ENCODE data around the gene IGSF3. TPM values are rescaled to one million over a fixed set of nuclear protein-coding genes. Genes with fewer than 3 reads are reported as not detected.
"Not testable (repeated sequence)": the region's sequence is repeated elsewhere in the genome, so short reads cannot be mapped to it uniquely, and the experiment has no call there.

IGSF3 gene
- total RNA-seq, 1 donor from 2014 or later = 84.4 TPM

DNA sequence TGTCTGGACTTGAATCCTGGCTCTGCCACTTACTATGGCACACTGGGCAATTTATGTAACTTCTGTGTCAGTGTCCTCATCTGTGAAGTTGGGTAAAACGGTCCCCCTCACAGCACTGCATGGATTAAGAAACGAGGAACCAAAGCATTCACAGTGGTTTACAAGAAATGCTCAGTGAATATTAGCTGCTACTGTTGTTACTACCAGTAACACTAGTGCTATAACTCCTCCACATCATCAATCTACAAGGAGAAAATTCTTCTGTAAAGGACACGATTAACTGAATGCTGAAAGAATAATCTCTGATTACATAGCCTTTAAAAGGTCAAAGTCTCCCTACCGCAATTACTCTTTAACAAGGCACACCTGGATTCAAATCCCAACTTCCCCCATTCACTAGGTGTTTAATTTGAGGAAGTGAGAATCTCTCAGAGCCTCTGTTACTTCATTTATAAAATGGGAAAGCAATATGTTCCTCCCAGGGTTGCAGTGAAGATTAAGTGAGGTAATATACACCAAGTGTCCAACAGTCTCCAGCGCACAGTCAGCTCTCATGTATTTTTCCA lies 70.7 kb downstream of the IGSF3 start:
- DNase-seq (ENCODE audit: low read depth) = not testable (repeated sequence)

DNA sequence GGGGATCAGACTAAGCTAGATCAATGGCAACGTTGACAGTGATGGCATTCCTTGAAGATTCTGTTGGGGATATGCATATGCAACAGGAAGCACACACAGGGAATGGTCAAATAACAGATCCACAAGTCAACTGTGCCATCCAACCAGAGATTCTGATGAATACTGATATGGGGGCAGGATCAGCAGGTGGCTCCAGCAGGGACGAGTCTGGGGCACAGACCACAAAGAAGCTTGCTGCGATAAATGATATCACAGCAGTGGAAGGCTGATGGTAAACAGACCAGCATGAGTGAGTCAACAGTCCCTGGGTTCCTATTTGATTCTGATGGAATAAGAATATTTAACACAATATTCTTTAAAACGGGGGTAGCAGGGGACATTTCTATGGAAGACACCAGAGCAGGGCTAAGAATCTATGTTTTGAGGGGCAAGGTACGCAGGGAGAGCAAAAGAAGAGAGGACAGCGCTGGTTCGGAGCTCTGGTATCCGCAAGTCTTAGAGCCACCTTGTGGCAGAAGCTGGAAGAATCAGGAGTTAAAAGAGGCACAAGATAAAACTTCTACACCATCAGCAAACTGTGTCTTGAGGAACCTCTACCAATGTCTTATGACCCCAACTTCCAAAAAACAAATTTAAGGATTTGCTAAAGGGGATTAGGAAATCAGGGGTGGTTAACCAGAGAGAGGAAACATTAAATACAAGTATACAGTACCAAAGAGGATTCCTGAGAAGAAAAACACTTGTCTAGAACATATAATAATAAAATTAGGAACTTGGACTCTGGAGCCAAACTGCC lies 71.4 kb downstream of the IGSF3 start:
- peak; percentile 29 for DNase-seq (ENCODE audit: low read depth)

DNA sequence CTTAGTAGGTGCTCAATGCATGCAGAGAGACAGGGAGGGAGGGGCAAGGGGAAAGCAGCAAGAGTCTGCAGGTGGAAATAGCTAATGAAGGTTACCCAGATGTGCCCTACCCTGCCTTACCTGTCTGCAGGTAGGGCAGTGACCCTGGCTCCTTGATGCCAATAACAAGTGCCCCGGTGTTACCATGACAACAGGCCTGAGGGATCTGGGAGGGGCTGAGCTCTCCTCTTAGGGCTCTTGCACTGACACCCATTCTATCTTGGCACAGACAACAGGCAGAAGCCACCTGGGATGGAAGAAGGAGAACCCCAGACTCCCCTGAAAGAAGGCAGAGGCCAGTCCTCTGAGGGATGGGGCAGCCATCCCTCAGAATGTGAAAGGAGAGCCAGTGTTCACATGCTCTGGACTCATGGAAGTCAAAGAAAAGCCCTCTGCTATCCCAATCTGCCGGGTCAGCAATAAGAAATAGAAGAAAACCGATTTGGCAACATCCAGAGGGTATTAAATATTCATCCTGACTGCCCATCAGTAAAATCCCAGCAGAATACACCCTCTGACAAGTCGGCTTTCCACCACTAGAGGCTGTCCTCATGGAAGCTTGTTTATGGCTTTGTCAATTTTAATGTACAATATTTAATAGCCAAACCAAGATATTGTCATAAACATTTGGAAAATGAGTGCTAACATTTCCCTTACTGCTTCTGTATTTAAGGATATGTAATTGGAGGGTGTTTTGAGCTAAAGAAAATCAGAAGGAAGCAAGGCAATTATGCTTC lies 72.3 kb downstream of the IGSF3 start:
- DNase-seq (ENCODE audit: low read depth) = not testable (repeated sequence)

DNA sequence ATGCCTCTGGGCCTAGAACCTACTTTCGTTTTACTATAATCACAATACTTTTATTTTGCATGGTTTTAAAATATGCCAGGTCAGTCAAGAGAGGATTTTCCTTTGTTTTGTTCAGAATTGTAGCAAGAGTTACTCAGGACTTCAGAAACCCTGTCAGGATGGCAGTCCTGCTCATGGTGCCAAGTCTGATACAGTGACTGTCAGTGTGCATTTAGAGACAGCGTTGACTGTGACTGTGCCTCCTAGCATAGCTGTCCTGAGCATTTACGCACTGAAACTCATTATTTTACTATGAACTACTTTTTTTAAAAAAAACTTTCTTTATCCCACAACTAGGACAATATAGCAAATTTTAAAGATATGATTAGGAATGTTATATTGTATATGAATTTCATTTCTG lies 73.6 kb downstream of the IGSF3 start:
- not testable (repeated sequence) for DNase-seq (ENCODE audit: low read depth)

DNA sequence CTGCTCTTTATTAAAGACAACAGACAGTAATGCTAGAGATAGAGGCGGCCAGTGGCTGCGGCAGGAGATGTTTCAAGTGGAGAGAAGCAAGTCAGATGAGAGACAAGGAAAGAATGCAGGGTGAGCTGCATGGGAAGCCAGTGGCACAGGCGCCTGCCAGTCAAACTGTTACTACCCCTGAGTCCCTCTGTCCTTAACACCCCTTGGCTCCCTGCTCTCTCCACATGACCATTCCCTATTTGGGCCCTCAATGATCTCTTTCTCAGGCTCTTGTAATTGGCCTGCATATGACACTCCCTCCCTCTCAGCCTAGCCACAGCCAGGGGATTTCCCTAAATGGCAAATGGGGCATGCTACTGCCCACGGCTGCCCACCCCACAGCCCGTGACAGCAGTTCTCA lies 74.1 kb downstream of the IGSF3 start:
- not testable (repeated sequence) for DNase-seq (ENCODE audit: low read depth)

DNA sequence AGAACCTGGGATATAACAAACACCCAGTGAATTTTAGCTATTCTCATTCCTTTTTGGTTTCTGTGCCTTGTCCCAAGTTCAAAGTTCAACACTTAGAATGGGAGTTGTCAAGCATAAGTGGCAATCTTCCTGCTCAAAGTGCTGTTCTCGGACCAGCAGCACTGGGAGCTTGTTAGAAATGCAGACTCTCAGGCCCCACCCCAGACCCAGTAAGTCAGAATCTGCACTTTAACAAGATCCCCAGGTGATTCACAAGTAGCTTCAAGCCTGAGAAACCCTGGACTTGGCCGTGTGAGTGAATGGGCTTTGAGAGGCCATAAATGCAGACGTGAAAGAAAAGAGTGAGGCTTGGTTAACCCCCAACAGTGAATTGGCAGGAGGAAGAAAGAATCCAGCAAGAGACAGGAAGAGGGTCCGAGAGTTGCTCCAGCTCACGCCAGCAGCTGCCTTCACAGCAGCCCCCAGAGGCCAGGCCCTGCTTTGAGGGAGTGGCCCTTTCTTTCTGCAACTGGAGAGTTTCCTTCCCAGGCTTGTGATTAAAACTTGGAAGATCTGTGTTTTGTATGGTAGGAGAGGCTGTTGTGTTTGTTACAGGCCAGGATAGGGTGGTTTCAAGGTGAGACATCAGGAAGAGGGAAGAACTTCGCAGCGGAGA lies 75.5 kb downstream of the IGSF3 start:
- DNase-seq (ENCODE audit: low read depth) = not testable (repeated sequence)

DNA sequence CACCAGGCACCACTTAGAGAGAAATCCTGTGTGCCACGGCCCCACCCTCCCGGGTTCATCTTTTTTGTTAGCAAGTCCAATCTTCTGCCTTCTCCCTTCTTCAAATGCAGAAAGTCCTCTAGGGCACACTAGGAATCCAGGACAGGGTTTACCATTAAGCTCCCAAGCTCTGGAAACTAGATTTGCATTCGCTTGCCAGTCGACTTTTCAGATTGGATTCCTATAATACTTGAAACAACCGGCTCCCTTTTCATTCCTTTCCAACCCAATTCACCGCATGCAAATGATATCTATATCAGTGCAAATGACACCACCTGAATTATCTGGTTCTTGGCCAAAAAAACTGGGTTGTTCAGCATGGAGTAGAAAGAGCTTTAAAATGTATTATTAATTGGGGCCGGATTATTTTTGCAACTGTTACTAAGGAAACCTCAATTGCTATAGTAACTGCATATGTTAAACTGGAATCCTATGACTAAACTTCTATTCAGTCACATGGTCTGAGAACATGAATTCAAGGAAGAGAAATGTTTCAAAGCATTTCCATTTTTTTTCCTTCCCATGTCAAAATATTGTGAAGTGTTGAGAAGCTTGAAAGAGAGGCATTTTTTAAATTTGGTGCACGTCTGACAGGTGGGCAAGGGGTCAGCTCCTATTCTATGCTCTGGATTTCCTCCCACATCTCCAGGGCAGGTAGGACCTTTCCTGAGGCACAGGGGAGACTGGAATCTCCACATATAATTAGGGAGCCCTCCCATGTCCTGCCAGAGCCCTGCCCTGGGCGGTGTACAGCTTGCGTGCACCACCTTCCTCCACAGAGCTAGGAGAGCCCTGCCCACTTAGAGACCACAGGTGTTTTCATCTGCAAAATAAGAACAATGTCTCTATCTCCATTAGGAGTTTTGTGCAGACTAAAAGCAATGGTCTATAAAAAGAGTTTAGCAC lies 76.3 kb downstream of the IGSF3 start:
- DNase-seq (ENCODE audit: low read depth) = peak; percentile 53

DNA sequence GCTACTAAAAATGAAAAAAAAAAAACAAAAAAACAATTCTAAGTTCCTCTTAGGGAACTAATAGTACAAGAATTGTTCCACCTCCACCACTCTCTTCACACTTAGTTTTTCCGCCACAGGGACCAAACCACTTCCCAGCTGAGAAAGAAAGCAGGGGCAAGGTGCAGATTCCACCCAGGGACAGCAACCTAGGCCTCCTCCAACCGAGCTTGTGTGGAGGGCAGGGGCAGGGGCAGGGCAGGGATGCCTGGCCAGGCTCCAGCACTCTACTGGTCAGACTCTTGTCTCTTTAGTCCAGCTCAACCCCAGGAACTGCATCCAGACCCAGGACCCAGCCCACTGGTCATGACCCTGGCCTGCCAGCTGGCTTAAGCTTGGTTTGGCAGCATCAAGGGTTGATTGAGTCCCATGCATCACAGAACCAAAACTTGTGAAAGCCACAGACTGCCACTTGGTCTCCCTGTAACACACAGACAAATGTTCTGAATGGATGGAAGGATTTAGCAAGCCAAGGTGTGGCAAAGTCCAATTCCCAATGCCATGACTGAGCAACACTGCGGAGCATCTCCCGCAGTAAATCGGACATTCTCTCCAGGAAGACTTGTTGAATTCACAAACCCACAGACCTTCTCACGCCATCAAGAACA lies 77.1 kb downstream of the IGSF3 start:
- DNase-seq (ENCODE audit: low read depth) = not testable (repeated sequence)

DNA sequence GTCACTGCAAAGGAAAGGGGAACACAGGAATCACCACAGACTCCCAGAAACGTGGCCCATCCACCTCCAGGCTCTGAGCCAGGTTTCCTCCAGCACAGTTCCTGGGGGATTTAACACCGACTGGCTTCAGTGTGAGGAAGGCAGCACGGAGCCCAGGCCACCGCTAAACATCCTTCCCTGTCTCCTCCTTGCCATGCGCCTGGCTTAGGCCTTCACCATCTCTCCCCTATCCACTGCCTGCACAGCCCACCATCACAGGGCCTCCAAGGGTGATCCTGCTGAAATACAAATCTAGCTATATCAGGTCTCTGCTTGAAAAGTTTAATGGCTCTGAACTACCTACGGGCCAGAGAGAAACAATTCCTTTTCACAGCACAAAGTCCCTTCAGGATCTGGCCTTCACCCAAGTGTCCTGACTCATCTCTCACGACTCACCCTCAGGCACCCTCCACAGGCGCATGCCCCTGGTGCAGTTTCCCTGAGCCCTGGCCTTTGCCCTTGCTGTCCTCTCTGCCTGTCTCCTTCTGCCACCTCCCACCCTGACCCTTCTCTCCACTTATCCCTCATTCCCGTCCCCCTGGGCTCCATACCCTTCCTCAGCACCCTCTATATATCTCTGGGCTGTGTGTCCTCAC lies 78.3 kb downstream of the IGSF3 start:
- peak; percentile 73 for DNase-seq (ENCODE audit: low read depth)

DNA sequence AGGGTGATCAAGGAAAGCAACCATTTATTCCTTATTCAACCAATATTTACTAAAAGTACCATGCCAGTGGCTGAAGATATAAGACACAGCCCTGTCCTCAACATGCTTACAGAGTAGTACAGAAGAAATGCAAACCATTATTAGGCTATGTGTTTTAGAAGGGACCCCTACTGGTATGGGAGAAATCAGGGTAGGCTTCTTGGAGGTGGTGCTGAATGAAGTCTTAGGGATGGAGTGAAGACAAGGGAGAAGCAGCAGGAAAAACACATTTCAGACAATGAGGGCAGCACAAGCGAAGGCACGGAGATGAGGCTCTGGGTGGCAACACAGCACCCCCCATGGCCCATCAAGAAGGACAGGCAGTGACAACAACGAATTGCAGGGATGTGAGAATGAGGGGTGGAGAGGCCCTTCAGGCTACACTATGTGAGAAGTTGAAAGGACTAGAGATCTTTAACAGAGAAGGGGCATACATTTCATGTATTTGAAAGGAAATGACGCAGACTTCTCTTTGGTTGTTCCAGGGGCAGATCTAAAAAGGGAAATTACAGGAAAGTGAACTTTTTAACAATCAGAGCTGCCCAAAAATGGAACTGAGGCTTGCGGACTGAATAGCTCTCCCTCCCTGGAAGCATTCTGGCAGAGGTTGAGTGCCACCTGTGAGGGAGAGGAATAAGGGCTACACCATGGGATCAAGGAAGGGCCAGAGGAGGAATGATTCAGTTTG lies 79.9 kb downstream of the IGSF3 start:
- no peak for DNase-seq (ENCODE audit: low read depth)

DNA sequence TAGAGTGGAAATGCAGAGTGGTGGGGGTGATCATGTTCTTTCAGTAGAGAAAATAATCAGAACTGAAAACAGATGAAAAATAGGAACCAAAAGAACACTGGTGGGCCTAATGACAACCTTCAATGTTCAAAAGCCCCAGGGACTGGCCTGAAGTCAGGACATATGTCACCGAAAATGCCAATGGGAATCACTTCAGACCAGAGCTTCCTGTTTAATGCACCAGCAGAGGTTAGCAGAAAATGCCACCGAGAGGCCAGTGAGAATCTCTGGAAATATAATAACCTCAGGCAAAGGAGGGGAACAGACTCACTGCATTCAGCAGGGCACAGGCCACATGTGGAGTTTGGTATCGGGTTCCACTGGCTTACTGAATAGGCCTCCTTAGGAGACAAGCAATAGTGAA lies 80.8 kb downstream of the IGSF3 start:
- no peak for DNase-seq (ENCODE audit: low read depth)

DNA sequence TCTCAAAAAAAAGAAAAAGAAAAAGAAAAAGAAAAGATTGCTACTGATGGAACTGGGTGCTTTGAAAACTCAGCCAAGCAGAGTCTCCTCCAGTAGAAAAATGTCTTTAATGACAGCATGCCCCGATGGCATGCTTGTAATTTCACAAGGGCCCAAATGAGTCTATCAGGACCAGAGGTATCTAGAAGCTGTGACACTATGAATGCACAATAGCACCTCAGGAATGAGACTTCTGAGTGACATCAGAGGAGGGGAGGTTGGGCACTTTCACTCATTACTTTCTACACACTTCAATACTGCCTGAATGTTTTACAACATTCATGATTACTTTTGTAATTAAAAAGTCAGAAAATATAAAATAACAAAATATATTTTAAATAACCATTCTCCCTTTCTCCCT lies 81.6 kb downstream of the IGSF3 start:
- DNase-seq (ENCODE audit: low read depth) = no peak

DNA sequence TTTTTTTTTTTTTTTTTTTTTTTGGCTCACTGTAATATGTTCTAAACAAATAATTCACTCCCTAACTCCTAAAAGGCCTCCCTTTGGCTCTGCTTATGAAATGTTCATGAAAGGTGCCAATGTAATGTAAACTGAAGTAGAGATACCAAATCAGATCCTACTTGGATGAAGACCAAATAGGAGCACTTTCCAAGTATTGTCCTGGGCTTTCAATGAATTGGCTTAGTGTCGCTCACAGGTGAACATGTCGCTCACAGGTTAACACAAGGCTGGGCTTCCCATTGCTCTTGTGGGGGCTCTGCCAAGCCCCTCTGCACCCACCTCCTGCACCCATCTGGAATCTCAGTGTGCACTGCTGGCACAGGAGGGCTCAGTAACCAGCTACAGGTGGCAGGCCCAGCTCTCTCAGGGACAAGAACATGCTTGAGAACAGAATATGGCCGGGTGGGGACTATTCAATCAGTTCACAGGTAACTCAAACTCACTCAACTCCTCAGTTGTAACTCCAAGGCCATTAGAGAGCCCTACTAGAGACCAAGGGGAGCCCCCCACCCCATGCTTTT lies 86.1 kb downstream of the IGSF3 start:
- no peak for DNase-seq (ENCODE audit: low read depth)

DNA sequence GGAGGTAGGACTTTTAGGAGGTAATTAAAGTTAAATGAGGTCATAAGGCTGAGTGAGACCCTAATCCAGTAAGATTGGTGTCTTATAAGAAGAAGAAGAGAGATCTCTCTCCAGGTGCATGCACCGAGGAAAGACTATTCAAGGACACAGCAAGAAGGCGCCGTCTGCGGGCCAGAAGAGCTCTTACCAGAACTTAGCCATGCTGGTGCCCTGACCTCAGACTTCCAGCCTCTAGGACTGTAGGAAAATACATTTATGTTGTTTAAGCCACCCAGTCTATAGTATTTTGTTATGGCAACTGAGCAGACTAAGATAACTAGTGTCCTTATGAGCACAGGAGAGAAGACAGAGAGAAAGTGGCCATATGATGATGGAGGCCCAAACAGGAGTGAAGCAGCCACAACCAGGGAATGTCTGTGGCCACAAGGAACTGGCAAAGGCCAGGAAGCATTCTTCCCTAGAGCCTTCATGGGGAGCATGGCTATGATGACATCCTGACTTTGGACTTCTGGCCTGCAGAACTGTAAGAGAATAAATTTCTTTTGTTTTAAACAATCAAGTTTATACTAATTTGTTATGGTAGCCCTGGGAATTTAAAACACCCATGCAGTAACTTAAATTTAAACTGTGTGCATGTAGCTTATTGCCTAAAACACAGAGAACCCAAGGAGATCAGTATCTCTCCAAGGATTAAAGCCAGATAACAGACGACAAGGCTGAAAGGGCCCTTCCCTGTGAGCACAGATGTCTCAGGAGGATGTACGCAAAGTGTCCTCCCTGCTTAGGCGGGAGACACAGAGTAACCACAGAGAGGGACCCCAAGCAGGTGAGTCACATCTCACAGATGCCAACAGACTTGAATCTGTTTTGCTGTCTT lies 86.8 kb downstream of the IGSF3 start:
- DNase-seq (ENCODE audit: low read depth) = peak; percentile 43

DNA sequence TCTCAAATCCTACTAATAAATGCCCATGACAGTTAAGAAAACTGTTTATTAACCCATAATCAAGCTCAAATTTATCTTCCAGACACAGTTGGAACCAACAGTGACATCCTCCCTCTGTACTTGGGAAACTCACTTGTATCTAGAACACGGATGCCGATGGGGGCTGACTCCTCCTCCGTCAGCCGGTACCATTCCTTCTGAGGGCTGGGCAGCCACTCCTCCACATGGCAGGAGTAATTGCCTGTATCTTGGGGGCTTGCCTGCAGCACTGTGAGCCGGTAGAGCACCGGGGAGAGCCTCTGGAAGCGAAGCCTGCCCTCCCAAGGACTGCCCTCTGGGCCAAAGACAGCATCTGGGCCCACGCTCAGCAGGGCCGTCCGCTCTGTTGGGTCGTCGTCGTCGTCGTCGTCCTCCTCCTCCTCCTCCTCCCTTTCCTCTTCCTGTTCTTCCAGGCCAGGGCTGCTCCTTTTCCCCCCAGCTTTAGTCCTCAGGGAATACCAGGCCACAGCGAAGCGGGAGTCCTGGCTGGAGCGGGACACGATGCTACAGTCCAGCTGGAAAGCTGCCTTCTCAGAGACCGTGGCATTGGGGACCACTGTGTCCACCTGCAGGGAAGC lies 88.2 kb downstream of the IGSF3 start:
- no peak for DNase-seq (ENCODE audit: low read depth)

DNA sequence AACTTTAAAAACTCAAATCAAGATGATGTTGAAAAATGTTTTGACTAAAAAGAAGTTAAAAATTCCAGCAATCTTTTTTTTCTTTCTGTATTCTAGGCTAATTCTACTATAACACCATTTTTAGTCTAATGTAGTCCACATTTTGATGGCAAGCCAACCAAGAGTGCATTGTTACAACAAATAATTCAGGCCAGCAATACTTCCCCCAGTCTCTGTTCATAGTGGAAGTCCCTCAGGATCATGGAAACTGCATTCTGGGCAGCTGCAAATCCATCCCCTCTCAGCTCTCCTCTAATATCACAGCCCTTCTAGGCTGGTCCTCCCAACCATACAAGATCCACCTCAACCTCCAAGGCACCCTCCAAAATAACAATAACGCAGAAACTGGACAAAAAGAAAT lies 89.0 kb downstream of the IGSF3 start:
- DNase-seq (ENCODE audit: low read depth) = no peak

DNA sequence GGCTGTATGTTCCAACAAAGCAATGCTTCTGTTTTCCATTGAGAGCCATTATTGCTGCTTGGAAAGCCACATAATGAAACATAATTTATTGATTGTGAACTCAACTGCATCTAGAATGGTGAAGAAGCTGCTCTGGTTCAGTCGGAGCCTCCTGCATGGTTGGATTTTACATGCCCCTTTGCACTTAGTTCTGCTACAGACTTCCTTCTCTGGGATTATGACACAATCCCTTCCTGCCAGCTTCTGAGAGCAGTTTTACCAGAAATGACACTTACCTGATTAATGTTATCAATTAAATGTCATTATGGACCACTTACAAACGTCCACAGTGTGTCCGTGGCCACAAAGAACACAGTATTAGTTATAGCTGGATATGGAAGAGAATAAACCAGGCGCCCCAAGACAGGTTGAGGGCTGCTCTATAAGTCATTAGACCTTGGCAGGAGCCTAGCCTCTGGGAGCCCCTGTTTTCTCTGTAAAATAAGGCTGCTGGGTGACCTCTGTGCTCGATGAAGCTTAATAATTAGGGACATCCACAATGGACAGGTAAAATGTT lies 89.7 kb downstream of the IGSF3 start:
- no peak for DNase-seq (ENCODE audit: low read depth)
